Epithelial cell of proximal tubule (primary cell): ENCODE measurements around the gene MTRF1. TPM values are rescaled to one million over a fixed set of nuclear protein-coding genes. Genes with fewer than 3 reads are reported as not detected.

Source experiments
- DNase-seq: peaks from one replicate; pipeline ENCODE4 v3.0.0-alpha.2; 2011; ENCODE audit warnings: low read depth
- H3K4me3 ChIP-seq: 2 replicates; pipeline ENCODE4 v1.5.1; 2011; ENCODE audit warnings: low read depth, mild to moderate bottlenecking, low read length
- total RNA-seq: library from RNA; depleted of rRNA; stranded (reverse); fragments of >200 nt; gene quantifications from 2 replicates; pipeline ENCODE4 v1.2.3, GENCODE V29; 2015
- TF ChIP-seq, protein P1 (sequence below): conservative IDR thresholded peaks from 2 replicates; pipeline ENCODE4 v1.5.1; 2012; ENCODE audit warnings: low read depth, mild to moderate bottlenecking, low read length

The MTRF1 gene
- total RNA-seq, 1 donor from 2014 or later = 6.9 TPM

DNA sequence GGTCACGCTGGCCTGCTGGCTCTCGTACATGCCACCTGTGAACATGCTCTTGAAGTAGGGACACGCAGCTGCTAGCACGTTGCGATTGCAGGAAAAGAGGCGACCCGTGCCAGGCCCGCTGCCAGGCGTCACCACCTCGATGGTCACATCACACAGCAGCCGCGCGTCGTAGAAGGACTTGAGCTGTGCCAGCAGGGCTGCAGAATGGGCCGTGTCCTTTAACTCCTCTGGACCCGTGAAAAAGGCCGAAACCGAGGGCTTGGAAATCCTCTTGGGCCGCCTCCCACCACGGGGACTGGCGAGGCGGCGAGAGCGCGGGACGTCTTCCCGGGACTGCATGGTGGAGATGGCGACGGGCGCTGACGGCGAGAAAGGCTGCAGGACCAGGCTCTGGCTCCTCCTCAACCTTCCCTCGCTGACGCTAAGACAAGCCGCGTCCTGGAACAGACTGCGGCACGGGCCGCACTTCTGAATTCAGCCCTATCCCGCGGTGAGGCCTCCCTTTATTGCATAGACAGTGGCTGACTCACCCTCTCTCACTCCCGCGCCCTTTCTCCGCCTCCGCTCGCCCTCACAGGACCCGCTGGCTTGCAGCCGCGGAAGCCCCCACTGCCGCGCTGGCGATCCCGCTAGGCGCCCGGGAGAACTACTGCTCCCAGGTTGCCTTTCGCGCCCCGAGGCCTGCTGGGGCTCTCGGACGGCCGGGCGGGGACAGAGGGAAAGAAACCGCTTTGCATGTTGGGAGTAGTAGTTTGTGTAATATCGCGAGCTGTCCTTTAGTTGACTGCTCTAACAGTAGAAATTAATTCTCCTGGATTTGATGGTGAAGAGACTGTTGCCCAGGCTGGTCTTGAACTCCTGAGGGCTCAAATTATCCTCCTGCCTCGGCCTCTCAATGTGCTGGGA, 69.2 kb downstream of the MTRF1 start, which contains the start of gene KBTBD7:
Gene KBTBD7, minus strand, starts transcription at position 651 of the 906 bp plus-strand sequence. Its CDS starts 312 bp downstream, at position 339.
- TF ChIP-seq, protein P1, sequence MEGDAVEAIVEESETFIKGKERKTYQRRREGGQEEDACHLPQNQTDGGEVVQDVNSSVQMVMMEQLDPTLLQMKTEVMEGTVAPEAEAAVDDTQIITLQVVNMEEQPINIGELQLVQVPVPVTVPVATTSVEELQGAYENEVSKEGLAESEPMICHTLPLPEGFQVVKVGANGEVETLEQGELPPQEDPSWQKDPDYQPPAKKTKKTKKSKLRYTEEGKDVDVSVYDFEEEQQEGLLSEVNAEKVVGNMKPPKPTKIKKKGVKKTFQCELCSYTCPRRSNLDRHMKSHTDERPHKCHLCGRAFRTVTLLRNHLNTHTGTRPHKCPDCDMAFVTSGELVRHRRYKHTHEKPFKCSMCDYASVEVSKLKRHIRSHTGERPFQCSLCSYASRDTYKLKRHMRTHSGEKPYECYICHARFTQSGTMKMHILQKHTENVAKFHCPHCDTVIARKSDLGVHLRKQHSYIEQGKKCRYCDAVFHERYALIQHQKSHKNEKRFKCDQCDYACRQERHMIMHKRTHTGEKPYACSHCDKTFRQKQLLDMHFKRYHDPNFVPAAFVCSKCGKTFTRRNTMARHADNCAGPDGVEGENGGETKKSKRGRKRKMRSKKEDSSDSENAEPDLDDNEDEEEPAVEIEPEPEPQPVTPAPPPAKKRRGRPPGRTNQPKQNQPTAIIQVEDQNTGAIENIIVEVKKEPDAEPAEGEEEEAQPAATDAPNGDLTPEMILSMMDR = no peak
- H3K4me3 ChIP-seq = peak within 1 kb of the TSS; percentile 67

DNA sequence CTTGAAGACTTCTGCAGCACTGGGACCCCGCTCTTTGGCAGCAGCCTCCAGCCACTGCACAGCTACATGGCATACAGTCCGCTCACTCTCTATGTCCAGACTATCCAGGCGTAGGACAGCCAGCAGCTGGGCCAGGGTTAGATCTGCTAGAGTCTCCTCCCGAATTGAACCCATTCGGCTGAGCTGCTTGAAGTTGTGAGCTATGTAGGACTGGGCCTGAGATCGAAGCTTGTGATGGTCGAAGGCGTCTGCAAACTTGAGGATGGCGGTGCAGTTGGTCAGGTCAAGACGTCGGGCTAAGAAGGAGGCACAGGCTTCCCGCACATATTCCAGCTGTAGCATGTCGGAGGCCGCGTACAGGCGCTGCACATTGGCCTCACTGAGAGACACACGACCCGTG, 69.9 kb downstream of the MTRF1 start:
- peak overlapping the region; percentile 67 for H3K4me3 ChIP-seq
- no peak for DNase-seq
- TF ChIP-seq, protein P1 = no peak

More for the DNA sequence above, 69.2 kb downstream of the MTRF1 start, which contains the start of gene KBTBD7:
- peak; percentile 68 for DNase-seq

DNA sequence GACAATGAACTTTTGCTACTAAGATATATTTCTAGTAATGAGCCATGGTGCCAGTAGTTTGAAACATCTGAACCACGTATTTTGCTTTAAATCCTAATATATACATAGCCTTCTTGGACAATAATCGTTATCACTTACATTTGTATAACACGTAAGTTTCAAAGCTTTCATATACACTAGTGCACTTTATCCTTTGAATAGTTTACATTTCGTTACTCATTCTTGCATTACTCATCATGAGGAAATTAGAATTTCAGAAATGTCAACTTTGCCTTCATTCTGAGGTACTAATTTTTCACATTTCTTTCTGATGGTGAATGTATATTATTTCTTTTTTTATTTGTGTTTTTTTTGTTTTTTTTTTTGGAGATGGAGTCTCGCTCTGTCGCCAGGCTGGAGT, 74.8 kb downstream of the MTRF1 start:
- DNase-seq = no peak
- TF ChIP-seq, protein P1 = no peak
- no peak overlapping the region for H3K4me3 ChIP-seq

DNA sequence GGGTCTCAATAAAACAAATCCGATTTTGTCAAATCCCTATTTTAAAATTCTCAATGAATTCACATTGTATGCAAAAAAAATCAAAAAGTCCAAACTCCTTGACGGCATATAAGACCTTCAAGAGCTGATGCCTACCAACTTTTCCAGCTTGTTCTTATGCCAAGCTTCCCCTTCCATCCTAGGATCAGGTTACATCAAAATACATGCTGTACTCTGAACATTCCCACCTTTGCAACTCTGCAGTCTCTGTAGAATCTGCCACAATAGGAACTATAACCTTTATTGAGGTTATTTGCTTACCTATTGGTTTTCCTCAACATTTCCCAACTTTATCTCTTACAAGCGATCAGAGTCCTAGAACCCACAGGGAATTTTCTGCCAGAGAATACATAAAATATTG, 76.9 kb downstream of the MTRF1 start:
- no peak overlapping the region for H3K4me3 ChIP-seq
- TF ChIP-seq, protein P1 = no peak
- DNase-seq = no peak

DNA sequence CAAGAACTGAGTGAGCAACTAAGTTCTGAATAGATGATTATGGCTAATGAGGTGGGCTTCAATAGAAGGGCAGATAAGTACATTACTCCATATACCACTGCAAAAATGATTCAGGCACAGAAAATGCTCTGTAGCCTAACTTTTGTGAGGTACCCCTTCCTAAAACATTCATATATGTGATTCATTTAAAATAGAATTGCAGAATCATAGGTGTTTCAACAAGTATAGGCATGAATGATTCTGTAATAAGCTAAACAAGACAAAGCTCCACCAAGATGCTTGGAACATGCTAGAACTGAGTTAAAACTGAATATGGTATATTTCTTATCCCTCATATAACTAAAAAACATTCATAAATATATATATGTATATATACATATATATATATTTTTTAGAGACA, 81.1 kb downstream of the MTRF1 start:
- DNase-seq = no peak
- H3K4me3 ChIP-seq = no peak overlapping the region
- TF ChIP-seq, protein P1 = no peak

DNA sequence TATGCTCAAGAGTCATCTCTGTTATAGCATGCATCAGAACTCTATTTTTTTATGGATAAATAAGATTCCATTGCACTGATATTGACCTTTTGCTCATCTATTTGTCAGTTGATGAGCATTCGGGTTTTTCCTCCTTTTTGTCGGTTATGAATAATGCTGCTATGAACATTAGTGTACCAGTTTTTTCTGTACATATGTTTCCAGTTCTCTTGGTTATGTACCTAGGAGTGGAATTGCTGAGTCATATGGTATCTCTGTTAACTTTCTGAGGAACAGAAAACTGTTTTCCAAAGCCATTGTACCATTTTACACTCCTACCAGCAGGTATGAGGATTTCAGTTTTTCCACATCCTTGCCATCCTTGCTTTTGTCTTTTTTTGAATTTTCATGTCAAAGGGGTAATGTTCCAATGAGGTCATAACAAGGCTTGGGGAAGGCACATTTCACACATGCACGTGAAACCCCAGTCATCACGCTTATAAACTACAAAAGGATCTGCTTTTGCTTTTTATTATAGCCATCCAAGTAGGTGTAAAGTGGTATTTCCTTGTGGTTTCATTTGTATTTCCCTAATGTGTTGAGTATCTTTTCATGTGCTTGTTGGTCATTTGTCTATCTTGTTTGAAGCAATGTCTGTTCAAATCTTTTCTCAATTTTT, 83.7 kb downstream of the MTRF1 start:
- TF ChIP-seq, protein P1 = no peak
- DNase-seq = no peak

More for the DNA sequence above, 83.7 kb downstream of the MTRF1 start:
- H3K4me3 ChIP-seq = no peak overlapping the region
